LNCAP (cell line): ENCODE data around the gene EMX2.

Experiments used
- TF ChIP-seq, protein P1 (sequence below): fragments of 450-650 bp; IDR thresholded peaks from 2 replicates; pipeline ENCODE4 v1.5.1; 2017; ENCODE audit warnings: mild to moderate bottlenecking

EMX2 gene

DNA sequence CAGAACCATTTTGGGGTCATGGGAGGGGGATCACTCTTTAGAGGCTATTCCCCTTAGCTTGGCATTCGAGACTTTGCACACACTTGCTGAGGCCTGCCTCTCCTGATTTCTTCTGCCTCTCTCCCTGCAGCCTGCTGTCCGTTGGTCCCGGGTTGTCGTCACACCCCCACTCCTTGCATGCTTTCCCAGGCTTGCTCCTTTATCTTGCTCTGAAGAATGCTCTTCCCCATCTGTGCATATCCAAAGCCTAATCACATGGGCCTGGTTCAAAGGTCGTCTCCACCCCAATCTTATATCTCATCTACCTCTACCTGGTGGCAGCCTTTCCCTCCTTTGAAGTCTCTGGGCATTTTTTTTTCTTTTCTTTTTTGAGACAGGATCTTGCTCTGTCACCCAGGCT is 24.3 kb upstream of the EMX2 start:
- TF ChIP-seq, protein P1, sequence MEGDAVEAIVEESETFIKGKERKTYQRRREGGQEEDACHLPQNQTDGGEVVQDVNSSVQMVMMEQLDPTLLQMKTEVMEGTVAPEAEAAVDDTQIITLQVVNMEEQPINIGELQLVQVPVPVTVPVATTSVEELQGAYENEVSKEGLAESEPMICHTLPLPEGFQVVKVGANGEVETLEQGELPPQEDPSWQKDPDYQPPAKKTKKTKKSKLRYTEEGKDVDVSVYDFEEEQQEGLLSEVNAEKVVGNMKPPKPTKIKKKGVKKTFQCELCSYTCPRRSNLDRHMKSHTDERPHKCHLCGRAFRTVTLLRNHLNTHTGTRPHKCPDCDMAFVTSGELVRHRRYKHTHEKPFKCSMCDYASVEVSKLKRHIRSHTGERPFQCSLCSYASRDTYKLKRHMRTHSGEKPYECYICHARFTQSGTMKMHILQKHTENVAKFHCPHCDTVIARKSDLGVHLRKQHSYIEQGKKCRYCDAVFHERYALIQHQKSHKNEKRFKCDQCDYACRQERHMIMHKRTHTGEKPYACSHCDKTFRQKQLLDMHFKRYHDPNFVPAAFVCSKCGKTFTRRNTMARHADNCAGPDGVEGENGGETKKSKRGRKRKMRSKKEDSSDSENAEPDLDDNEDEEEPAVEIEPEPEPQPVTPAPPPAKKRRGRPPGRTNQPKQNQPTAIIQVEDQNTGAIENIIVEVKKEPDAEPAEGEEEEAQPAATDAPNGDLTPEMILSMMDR = no peak

DNA sequence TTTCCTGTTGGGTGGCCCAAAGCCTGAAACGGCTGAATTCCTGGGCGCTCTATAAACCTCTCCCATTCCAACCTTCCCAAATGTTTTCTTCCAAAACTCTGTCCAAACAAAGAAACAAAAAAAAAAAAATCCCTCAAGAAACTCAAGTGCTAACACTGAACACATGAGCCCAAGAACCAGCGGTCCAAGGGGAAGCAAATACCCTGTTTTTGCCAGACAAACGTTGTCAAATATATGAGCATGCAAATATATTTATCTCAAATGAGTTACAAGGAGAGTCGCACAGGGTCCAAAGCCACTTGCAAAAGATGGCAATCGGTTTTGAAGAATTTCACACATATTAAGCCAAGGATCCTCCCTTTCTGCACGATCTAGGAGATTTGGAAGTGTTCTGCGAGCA is 23.3 kb upstream of the EMX2 start:
- TF ChIP-seq, protein P1 = no peak

DNA sequence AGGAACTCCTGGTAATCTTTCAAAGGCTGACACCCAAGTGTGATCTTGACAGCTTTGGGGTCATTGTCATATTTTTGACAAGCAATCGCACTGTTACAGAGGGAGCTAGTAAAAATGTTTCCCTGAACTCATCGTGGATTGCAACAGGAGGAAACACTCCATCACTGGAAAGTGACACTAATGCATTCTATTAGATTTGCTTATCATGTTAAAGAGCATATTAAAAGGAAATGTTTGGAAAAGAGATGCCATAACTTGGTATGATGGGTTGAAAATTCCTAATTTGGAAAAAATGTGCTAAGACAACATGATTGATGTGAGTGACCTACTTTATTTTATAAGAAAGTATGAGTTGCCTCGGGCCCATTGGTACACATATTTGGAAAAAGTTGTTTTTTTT is 22.7 kb upstream of the EMX2 start:
- TF ChIP-seq, protein P1 = no peak

DNA sequence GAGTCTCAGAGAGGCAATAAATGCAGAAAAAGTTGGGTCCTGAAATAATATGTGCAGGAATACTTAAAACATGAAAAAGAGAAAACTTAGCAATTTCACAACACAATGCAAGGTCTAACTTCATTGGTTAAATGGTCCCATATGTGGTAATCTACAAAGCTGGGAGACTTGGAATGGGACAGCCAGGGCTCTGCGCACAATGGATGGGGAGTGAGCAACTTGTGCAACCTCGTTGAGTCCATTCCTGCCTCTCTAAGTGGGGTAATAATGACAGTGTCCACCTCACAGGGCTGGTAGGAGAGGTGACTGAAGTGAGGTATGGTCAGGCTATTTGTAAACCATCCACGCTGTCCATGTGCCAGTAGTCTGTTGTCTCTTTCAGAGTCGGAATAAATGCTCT is 11.8 kb upstream of the EMX2 start:
- TF ChIP-seq, protein P1 = no peak

DNA sequence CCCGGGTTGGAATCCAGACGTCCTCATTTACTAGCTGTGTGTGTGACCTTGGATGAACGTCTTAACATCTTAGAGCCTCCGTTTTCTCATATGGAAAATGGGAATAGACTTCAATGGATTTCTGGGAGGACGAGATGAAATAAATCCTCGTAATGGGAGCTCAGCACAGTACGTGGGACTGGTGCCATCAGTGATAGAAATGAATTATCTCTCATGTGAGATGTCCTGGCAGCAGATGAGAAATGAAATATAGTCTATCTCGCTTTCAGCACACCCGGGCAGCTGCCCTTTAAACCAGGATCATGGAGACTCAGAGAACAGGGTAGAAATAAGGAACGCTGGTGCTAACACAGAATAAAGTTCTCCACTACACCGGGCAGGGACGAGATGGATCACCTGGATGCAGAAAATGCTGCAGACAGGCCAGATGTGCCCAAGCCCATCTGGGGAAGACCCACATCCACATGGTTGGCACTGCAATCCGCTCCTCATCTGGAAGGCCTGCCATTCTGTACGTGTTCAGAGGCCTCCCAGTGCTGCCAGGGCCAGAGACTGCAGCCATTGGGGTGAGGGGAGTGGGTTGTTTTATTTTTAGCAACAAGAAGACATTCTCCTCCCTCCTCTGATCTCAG is 11.1 kb upstream of the EMX2 start:
- TF ChIP-seq, protein P1 = no peak

DNA sequence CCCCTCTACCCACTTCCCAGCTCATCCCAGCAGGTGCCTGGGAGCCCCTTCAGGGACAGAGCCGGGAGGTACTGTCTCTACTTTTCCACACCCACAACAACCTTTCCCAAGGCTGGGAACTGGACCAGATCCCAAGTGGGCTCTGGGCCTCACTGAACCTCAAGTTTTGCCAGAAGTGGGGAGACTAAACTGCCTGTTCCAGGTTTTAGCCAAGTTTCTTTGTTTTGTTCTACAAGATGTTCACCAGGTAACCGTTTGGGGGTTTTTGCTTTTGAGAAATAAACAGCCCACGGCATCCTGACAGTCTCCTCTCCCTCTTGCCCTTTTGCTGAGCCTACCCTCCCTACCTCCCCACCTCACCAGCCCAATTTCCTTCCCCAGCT is 10.6 kb upstream of the EMX2 start:
- TF ChIP-seq, protein P1 = no peak

DNA sequence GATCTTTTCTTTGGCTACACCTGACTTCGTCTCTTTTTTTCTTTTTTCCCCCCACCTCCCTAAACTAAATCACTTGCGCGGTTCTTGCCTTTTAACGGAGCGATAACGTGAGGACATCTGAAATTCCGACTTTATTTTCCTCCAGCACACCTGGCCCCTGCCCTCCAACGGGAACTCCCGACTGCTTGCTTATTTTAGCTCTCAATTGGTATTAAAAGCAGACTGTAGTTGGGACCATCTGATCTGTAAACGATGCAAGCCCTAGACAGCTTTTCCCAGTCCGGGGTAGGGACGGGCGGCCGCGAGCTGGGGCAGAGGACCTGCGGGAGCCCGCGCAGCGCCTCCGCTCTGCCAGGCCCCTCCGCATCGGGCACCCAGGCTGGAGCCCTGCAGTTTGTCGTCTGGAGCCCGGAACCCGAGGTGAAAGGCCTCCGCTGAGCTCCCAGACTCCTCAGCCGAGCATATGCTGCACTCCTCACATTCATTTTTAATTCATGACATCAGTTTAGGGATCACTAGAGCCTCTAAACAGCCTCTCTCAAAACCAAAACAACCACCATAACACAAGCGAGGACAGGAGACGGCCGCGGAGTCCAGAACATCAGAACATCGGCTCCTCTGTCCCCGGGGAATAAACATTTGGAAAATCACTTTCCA is 10.0 kb upstream of the EMX2 start:
- TF ChIP-seq, protein P1 = no peak
